Right lung (tissue), 5 donors: ENCODE results near the gene TMEM222. TPM values are rescaled to one million over a fixed set of nuclear protein-coding genes. Genes with fewer than 3 reads are reported as not detected.

ENCODE experiments used
- DNase-seq, 2 donors: peaks; one replicate each; pipeline ENCODE4 v3.0.0-alpha.2; 2013
- polyA plus RNA-seq, 5 donors: library from polyadenylated mRNA; unstranded; fragments of 120-200 nt; gene quantifications; one replicate each; pipeline versions ENCODE4 v1.2.1 to v1.2.3, GENCODE V29; 2013; ENCODE audit warnings: inconsistent platforms in 1 of 5, low replicate concordance in 1 of 5; ENCODE audit not compliant: insufficient read length in 5 of 5, insufficient read depth in 1 of 5

TMEM222 gene
- polyA plus RNA-seq, 5 donors: 29.3 to 44.2 (median 36.5) TPM

GRCh38 chr1:27339213-27339612 is 17.2 kb downstream of the TMEM222 start:
- DNase-seq: no peak

- no peak for DNase-seq
These were observed 19.7 kb downstream of the TMEM222 start, which contains the start of gene SYTL1 for GRCh38 chr1:27341525-27342252. Gene SYTL1 (plus strand): TSS chr1:27342022. CDS start chr1:27345335, 3,313 bp downstream.

- DNase-seq: no peak
These were observed 20.4 kb downstream of the TMEM222 start for GRCh38 chr1:27342391-27342777.

GRCh38 chr1:27342778-27343638 is 21.0 kb downstream of the TMEM222 start:
- DNase-seq: no peak

- no peak for DNase-seq
These were observed 21.7 kb downstream of the TMEM222 start for GRCh38 chr1:27343639-27344025.

GRCh38 chr1:27345272-27345671 is 23.3 kb downstream of the TMEM222 start:
- no peak for DNase-seq

GRCh38 chr1:27346357-27346756 is 24.4 kb downstream of the TMEM222 start:
- no peak for DNase-seq

GRCh38 chr1:27346991-27347624 is 25.1 kb downstream of the TMEM222 start:
- no peak for DNase-seq

GRCh38 chr1:27348861-27349783 is 27.2 kb downstream of the TMEM222 start:
- DNase-seq: no peak

- peak in 1 of 2 donors; percentile 52 for DNase-seq
These were observed 28.1 kb downstream of the TMEM222 start for GRCh38 chr1:27349784-27350662.

GRCh38 chr1:27350663-27351540 is 28.9 kb downstream of the TMEM222 start:
- DNase-seq: no peak

- no peak for DNase-seq
These were observed 29.7 kb downstream of the TMEM222 start for GRCh38 chr1:27351541-27352107.

GRCh38 chr1:27353166-27353565 is 31.2 kb downstream of the TMEM222 start:
- no peak for DNase-seq

GRCh38 chr1:27353629-27354028 is 31.7 kb downstream of the TMEM222 start:
- no peak for DNase-seq

- DNase-seq: no peak
These were observed 33.7 kb downstream of the TMEM222 start for GRCh38 chr1:27355683-27356082.

GRCh38 chr1:27356277-27356618 is 34.3 kb downstream of the TMEM222 start:
- DNase-seq: no peak

- no peak for DNase-seq
These were observed 34.8 kb downstream of the TMEM222 start for GRCh38 chr1:27356619-27357280.

- DNase-seq: peak in 1 of 2 donors; percentile 53
These were observed 35.5 kb downstream of the TMEM222 start for GRCh38 chr1:27357281-27358037.
